B cell (primary cell): ENCODE results near the gene NHS.

Source experiments
- EZH2 ChIP-seq: IDR thresholded peaks from 2 replicates; pipeline ENCODE4 v1.6.1; 2012; ENCODE audit warnings: borderline replicate concordance, low read depth, mild to moderate bottlenecking, moderate library complexity, low read length; ENCODE audit not compliant: insufficient read depth, poor library complexity, severe bottlenecking
- TF ChIP-seq, protein P1 (sequence below): fragments of 200-600 bp; IDR thresholded peaks from one replicate; pipeline ENCODE4 v1.8.0; 2022; ENCODE audit warnings: antibody characterized with exemption, mild to moderate bottlenecking

DNA sequence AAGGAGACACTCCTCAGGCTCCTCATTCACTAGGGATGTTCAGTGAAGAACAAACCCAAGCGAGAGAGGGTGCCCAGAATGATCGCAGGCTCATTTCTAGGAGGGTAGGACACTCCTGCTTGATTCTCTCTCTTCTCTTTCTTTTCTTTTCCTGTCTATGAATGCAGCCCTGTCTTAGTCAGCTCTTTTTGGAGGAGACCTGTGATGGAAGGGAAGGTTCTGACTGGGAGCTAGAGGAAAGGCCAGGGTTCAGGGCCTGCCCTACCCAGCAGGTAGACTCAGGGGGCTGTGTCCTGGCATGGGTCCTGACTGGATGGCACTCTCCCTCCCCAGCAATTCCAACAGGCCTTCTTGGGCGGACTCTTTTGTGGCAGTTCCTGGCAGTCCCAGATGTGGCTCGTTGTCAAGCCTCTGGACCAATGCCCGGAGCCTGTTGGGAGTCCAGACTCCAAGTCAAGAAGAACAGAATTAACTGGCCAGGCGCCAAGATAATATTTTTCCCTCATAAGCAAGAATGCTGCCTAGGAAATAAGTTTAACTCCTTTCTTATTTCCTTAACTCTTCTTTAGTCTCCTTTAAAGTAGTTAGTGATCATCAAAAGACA, 222.9 kb downstream of the NHS start:
- TF ChIP-seq, protein P1, sequence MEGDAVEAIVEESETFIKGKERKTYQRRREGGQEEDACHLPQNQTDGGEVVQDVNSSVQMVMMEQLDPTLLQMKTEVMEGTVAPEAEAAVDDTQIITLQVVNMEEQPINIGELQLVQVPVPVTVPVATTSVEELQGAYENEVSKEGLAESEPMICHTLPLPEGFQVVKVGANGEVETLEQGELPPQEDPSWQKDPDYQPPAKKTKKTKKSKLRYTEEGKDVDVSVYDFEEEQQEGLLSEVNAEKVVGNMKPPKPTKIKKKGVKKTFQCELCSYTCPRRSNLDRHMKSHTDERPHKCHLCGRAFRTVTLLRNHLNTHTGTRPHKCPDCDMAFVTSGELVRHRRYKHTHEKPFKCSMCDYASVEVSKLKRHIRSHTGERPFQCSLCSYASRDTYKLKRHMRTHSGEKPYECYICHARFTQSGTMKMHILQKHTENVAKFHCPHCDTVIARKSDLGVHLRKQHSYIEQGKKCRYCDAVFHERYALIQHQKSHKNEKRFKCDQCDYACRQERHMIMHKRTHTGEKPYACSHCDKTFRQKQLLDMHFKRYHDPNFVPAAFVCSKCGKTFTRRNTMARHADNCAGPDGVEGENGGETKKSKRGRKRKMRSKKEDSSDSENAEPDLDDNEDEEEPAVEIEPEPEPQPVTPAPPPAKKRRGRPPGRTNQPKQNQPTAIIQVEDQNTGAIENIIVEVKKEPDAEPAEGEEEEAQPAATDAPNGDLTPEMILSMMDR: no peak
- TF ChIP-seq EZH2: no peak
